Kidney (tissue), 14 donors: Measurements from ENCODE around the gene C1QTNF7. TPM values are rescaled to one million over a fixed set of nuclear protein-coding genes. Genes with fewer than 3 reads are reported as not detected.

ENCODE experiments used
- DNase-seq, 5 donors: peaks; one replicate each; pipeline ENCODE4 v3.0.0-alpha.2; 2013 to 2020
- FAIRE-seq: peaks from 2 replicates; lab custom pipeline; 2012; peaks lifted over from hg19 to GRCh38; lab: Jason Lieb, UNC
- H3K27ac ChIP-seq, 2 donors: one replicate each; pipeline ENCODE4 v1.7.0; 2013; ENCODE audit warnings: low read depth in 2 of 2, low read length in 2 of 2, inconsistent platforms in 1 of 2
- H3K27me3 ChIP-seq: one replicate; pipeline ENCODE4 v1.7.1; 2013; ENCODE audit warnings: low read length, inconsistent platforms; ENCODE audit not compliant: control insufficient read depth, insufficient read depth
- H3K36me3 ChIP-seq, 3 donors: one replicate each; pipeline versions ENCODE4 v1.7.0 to v1.7.1; 2013; ENCODE audit warnings: low read length in 3 of 3, control low read depth in 1 of 3, inconsistent platforms in 1 of 3; ENCODE audit not compliant: insufficient read depth in 3 of 3, control insufficient read depth in 2 of 3
- H3K4me1 ChIP-seq, 3 donors: one replicate each; pipeline versions ENCODE4 v1.7.0 to v1.7.1; 2013; ENCODE audit warnings: low read length in 3 of 3, inconsistent platforms in 1 of 3, low read depth in 1 of 3; ENCODE audit not compliant: control insufficient read depth in 2 of 3, insufficient read depth in 2 of 3
- H3K4me3 ChIP-seq, 3 donors: one replicate each; pipeline versions ENCODE4 v1.7.0 to v1.8.1; 2013; ENCODE audit warnings: low read length in 3 of 3, control low read depth in 1 of 3, inconsistent platforms in 1 of 3
- H3K9ac ChIP-seq, 3 donors: one replicate each; pipeline versions ENCODE4 v1.7.0 to v1.7.1; 2013; ENCODE audit warnings: low read length in 3 of 3, control low read depth in 1 of 3, inconsistent platforms in 1 of 3
- H3K9me3 ChIP-seq, 3 donors: one replicate each; pipeline versions ENCODE4 v1.7.0 to v1.7.1; 2013; ENCODE audit warnings: low read length in 3 of 3, control low read depth in 1 of 3, inconsistent platforms in 1 of 3; ENCODE audit not compliant: control insufficient read depth in 2 of 3, insufficient read depth in 1 of 3
- CTCF ChIP-seq: IDR thresholded peaks from 3 replicates; pipeline ENCODE4 v1.5.1; 2012; ENCODE audit warnings: mild to moderate bottlenecking, moderate library complexity, borderline replicate concordance; ENCODE audit not compliant: insufficient read depth; ENCODE audit errors: extremely low read depth
- intact Hi-C: fragments of 100-400 bp; cut with DNase I; formaldehyde crosslinking; loops from one replicate; pipeline ENCODE4 v1.11.1; 2022
- polyA plus RNA-seq: library from polyadenylated mRNA; stranded (reverse); fragments of 350-450 nt; fragmentation: Illumina TruSeq; extraction: RNeasy Lipid Tissue Mini Kit (QIAGEN cat#74804); gene quantifications from one replicate; pipeline ENCODE4 v1.2.3, GENCODE V29; 2014; ENCODE audit warnings: low read depth, low replicate concordance; ENCODE audit not compliant: insufficient read depth
- total RNA-seq: library from RNA; stranded (reverse); fragmentation: NEBNext Ultra II Directional; extraction: Animal tissue kit (Norgen Biotek cat#: 25700); gene quantifications from one replicate; pipeline ENCODE4 v1.2.1, GENCODE V29; 2021
- donor health status: control.
- donor health status: control.
- donor health status: control.
- donor health status: control.
- donor health status: control.
- donor health status: DM: yes; HTN: yes; CAD: no.
- donor health status: Normal renal cell carcinoma (clear cell type).

C1QTNF7 gene
- total and polyA plus RNA-seq, 2 donors from 2014 or later: 2.2 to 5.3 TPM

- no peaks in the 10 kb centered on the region for H3K9me3 ChIP-seq
- DNase-seq (peak in 1 of 5 donors; percentile 49), FAIRE-seq (no peak)
- no peaks in the 10 kb centered on the region for H3K27me3 ChIP-seq
- no peak for TF ChIP-seq CTCF
- no peaks in the 10 kb centered on the region for H3K36me3 ChIP-seq
- H3K27ac ChIP-seq: no peak overlapping the region
- intact Hi-C loops: no loop called here
- H3K4me1 ChIP-seq: peaks cover 0 to 3% (median 0%) of the 10 kb centered on the region in 3 donors
- H3K4me3 ChIP-seq: no peak overlapping the region
- H3K9ac ChIP-seq: no peak overlapping the region
These were observed 32.5 kb upstream of the C1QTNF7 start for GRCh38 chr4:15395311-15395710.

- intact Hi-C loops: no loop called here
- Histone ChIP-seq H3K9me3 (no peaks in the 10 kb centered on the region), H3K4me3 (no peak overlapping the region), H3K4me1 (peaks cover 0 to 9% (median 0%) of the 10 kb centered on the region in 3 donors), H3K9ac (no peak overlapping the region), H3K27me3 (no peaks in the 10 kb centered on the region), H3K27ac (no peak overlapping the region), H3K36me3 (no peaks in the 10 kb centered on the region)
- DNase-seq (peak in 3 of 5 donors; percentile 19 to 59 (median 46)), FAIRE-seq (no peak)
- peak; percentile 65 for TF ChIP-seq CTCF
These were observed 31.6 kb upstream of the C1QTNF7 start for GRCh38 chr4:15396157-15396800.

GRCh38 chr4:15398001-15398400, 29.8 kb upstream of the C1QTNF7 start:
- H3K4me1 ChIP-seq: peaks cover 0 to 10% (median 0%) of the 10 kb centered on the region in 3 donors
- DNase-seq: no peak
- no peak for TF ChIP-seq CTCF
- no peak overlapping the region for H3K4me3 ChIP-seq
- FAIRE-seq: no peak
- H3K27ac ChIP-seq: no peak overlapping the region
- no peaks in the 10 kb centered on the region for H3K9me3 ChIP-seq
- intact Hi-C loops: no loop called here
- H3K9ac ChIP-seq: no peak overlapping the region
- H3K27me3 ChIP-seq: no peaks in the 10 kb centered on the region
- H3K36me3 ChIP-seq: no peaks in the 10 kb centered on the region
